CD4-positive, CD25-positive, alpha-beta regulatory T cell (primary cell): ENCODE results near the gene PDE6H. TPM values are rescaled to one million over a fixed set of nuclear protein-coding genes. Genes with fewer than 3 reads are reported as not detected.

Source experiments
- ATAC-seq, 2 donors: fragments of 150-1000 bp; cut with Tn5 transposase; one replicate each; pipeline ENCODE4 v1.10.0; 2021; ENCODE audit warnings: low read depth in 2 of 2, moderate number of reproducible peaks in 2 of 2, moderate library complexity in 1 of 2
- DNase-seq, 3 donors: peaks; one replicate each; pipeline versions ENCODE4 v3.0.0 to v3.0.0-alpha.2; 2012 to 2022; ENCODE audit warnings: mixed read lengths in 1 of 3
- H3K27ac ChIP-seq: one replicate; pipeline ENCODE4 v1.7.0; 2013; ENCODE audit warnings: mild to moderate bottlenecking, low read length; ENCODE audit not compliant: insufficient read depth, poor library complexity, severe bottlenecking
- H3K27me3 ChIP-seq: one replicate; pipeline ENCODE4 v1.7.0; 2013; ENCODE audit warnings: low read length; ENCODE audit not compliant: control insufficient read depth, insufficient read depth
- H3K36me3 ChIP-seq: one replicate; pipeline ENCODE4 v1.7.0; 2013; ENCODE audit warnings: mild to moderate bottlenecking, low read length, moderate library complexity; ENCODE audit not compliant: control insufficient read depth, insufficient read depth
- H3K4me1 ChIP-seq: 2 replicates; pipeline ENCODE4 v1.7.0; 2013; ENCODE audit warnings: mild to moderate bottlenecking, low read length; ENCODE audit not compliant: insufficient read depth, control insufficient read depth, poor library complexity, severe bottlenecking
- H3K4me3 ChIP-seq: one replicate; pipeline ENCODE4 v1.7.0; 2013; ENCODE audit warnings: low read depth, mild to moderate bottlenecking, low read length, moderate library complexity
- H3K9me3 ChIP-seq, 2 experiments: 1 replicate in 1 of 2; 2 replicates in 1 of 2; pipeline ENCODE4 v1.7.0; 2013; ENCODE audit warnings: low read length in 2 of 2, mild to moderate bottlenecking in 1 of 2, moderate library complexity in 1 of 2; ENCODE audit not compliant: control insufficient read depth in 2 of 2
- H3K27ac Mint-ChIP-seq, 3 donors: one replicate each; pipeline ENCODE4 v1.8.0; 2020 to 2022; ENCODE audit warnings: mild to moderate bottlenecking in 3 of 3, mixed read lengths in 3 of 3, moderate library complexity in 2 of 3
- H3K27me3 Mint-ChIP-seq: one replicate; pipeline ENCODE4 v1.8.0; 2022; ENCODE audit warnings: mild to moderate bottlenecking, mixed read lengths
- H3K36me3 Mint-ChIP-seq: one replicate; pipeline ENCODE4 v1.8.0; 2020; ENCODE audit warnings: mixed read lengths
- H3K4me1 Mint-ChIP-seq, 4 donors: one replicate each; pipeline ENCODE4 v1.8.0; 2020 to 2022; ENCODE audit warnings: mixed read lengths in 4 of 4, mild to moderate bottlenecking in 1 of 4
- H3K4me3 Mint-ChIP-seq, 4 donors: one replicate each; pipeline ENCODE4 v1.8.0; 2020 to 2022; ENCODE audit warnings: mild to moderate bottlenecking in 4 of 4, mixed read lengths in 4 of 4, moderate library complexity in 3 of 4
- H3K9me3 Mint-ChIP-seq, 7 donors: one replicate each; pipeline ENCODE4 v1.8.0; 2020 to 2022; ENCODE audit warnings: mixed read lengths in 7 of 7, mild to moderate bottlenecking in 3 of 7, moderate library complexity in 2 of 7
- polyA plus RNA-seq, 4 donors: library from polyadenylated mRNA; unstranded; fragments of 300-500 nt; fragmentation: Illumina TruSeq; gene quantifications; one replicate each; pipeline ENCODE4 v1.2.3, GENCODE V29; 2021
- total RNA-seq: library from RNA; stranded (reverse); gene quantifications from one replicate; pipeline ENCODE4 v1.2.3, GENCODE V29; 2022

Gene PDE6H
- total RNA-seq (not detected), polyA plus RNA-seq (not detected)

GRCh38 chr12:14972816-14973215 is at the start of gene PDE6H:
PDE6H (plus strand) TSS chr12:14973042; CDS start chr12:14978013, 4,971 bp downstream.
- Mint-ChIP-seq H3K27me3 (peaks cover 6% of the 10 kb centered on the region), H3K27ac (peak within 1 kb of the TSS; percentile 8 to 43 (median 25)), H3K9me3 (peaks cover 0 to 1% (median 0%) of the 10 kb centered on the region in 7 donors), H3K4me1 (peaks cover 0 to 26% (median 13%) of the 10 kb centered on the region in 4 donors), H3K36me3 (no peaks in the 10 kb centered on the region), H3K4me3 (no peak within 1 kb of the TSS)
- ATAC-seq: no peak
- DNase-seq: no peak
- no peaks in the 10 kb centered on the region for H3K9me3 ChIP-seq
- H3K27me3 ChIP-seq: no peaks in the 10 kb centered on the region
- no peak within 1 kb of the TSS for H3K4me3 ChIP-seq
- no peak within 1 kb of the TSS for H3K27ac ChIP-seq
- no peaks in the 10 kb centered on the region for H3K4me1 ChIP-seq
- H3K36me3 ChIP-seq: no peaks in the 10 kb centered on the region

- Histone ChIP-seq H3K9me3 (no peaks in the 10 kb centered on the region), H3K27ac (no peak overlapping the region), H3K36me3 (peaks cover 43% of the 10 kb centered on the region), H3K27me3 (no peaks in the 10 kb centered on the region), H3K4me1 (peaks cover 14% of the 10 kb centered on the region), H3K4me3 (no peak overlapping the region)
- peak overlapping the region in 1 of 3 donors; percentile 4 for H3K27ac Mint-ChIP-seq
- peaks cover 22 to 32% (median 27%) of the 10 kb centered on the region in 4 donors for H3K4me1 Mint-ChIP-seq
- H3K36me3 Mint-ChIP-seq: peaks cover 43% of the 10 kb centered on the region
- no peaks in the 10 kb centered on the region for H3K27me3 Mint-ChIP-seq
- H3K4me3 Mint-ChIP-seq: no peak overlapping the region
- no peaks in the 10 kb centered on the region for H3K9me3 Mint-ChIP-seq
- ATAC-seq (no peak), DNase-seq (no peak)
Observed at GRCh38 chr12:14923944-14924343, 48.9 kb upstream of the PDE6H start.

DNA sequence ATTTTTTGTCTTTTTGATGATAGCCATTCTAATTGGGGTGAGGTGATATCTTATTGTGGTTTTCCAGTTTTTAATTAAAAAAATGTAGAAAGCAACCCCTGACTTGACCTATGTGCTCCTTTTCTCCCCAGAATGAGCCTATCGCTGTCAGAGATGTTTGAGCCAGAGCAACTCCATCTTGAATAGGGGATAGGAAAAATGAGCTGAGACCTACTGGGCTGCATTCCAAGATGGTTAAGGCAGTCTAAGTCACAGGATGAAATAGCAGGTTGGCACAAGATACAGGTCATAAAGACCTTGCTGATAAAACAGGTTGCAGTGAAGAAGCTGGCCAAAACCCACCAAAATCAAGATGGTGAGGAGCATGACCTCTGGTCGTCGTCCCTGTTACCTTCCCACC is 48.3 kb upstream of the PDE6H start:
- no peaks in the 10 kb centered on the region for H3K27me3 Mint-ChIP-seq
- Histone ChIP-seq H3K4me3 (no peak overlapping the region), H3K27ac (no peak overlapping the region), H3K9me3 (no peaks in the 10 kb centered on the region), H3K4me1 (peaks cover 14% of the 10 kb centered on the region), H3K36me3 (peaks cover 43% of the 10 kb centered on the region), H3K27me3 (no peaks in the 10 kb centered on the region)
- DNase-seq (no peak), ATAC-seq (no peak)
- H3K4me1 Mint-ChIP-seq: peaks cover 22 to 32% (median 26%) of the 10 kb centered on the region in 4 donors
- H3K4me3 Mint-ChIP-seq: no peak overlapping the region
- no peak overlapping the region for H3K27ac Mint-ChIP-seq
- no peaks in the 10 kb centered on the region for H3K9me3 Mint-ChIP-seq
- peaks cover 38% of the 10 kb centered on the region for H3K36me3 Mint-ChIP-seq

- Mint-ChIP-seq H3K9me3 (no peaks in the 10 kb centered on the region), H3K27ac (no peak overlapping the region), H3K27me3 (no peaks in the 10 kb centered on the region), H3K36me3 (peaks cover 45% of the 10 kb centered on the region), H3K4me3 (no peak overlapping the region), H3K4me1 (peaks cover 3 to 23% (median 10%) of the 10 kb centered on the region in 4 donors)
- no peaks in the 10 kb centered on the region for H3K4me1 ChIP-seq
- no peak for DNase-seq
- no peak overlapping the region for H3K27ac ChIP-seq
- H3K4me3 ChIP-seq: no peak overlapping the region
- no peaks in the 10 kb centered on the region for H3K27me3 ChIP-seq
- no peak for ATAC-seq
- H3K9me3 ChIP-seq: no peaks in the 10 kb centered on the region
- peaks cover 60% of the 10 kb centered on the region for H3K36me3 ChIP-seq
Observed at GRCh38 chr12:14927267-14927666, 45.6 kb upstream of the PDE6H start.

- Histone ChIP-seq H3K4me1 (no peaks in the 10 kb centered on the region), H3K27ac (no peak overlapping the region), H3K27me3 (no peaks in the 10 kb centered on the region), H3K4me3 (no peak overlapping the region), H3K9me3 (no peaks in the 10 kb centered on the region), H3K36me3 (peaks cover 75% of the 10 kb centered on the region)
- DNase-seq (no peak), ATAC-seq (no peak)
- Mint-ChIP-seq H3K9me3 (no peaks in the 10 kb centered on the region), H3K36me3 (peaks cover 58% of the 10 kb centered on the region), H3K4me1 (peaks cover 4 to 24% (median 18%) of the 10 kb centered on the region in 4 donors), H3K27me3 (no peaks in the 10 kb centered on the region), H3K27ac (no peak overlapping the region), H3K4me3 (no peak overlapping the region)
Observed at GRCh38 chr12:14928931-14929330, 43.9 kb upstream of the PDE6H start.

DNA sequence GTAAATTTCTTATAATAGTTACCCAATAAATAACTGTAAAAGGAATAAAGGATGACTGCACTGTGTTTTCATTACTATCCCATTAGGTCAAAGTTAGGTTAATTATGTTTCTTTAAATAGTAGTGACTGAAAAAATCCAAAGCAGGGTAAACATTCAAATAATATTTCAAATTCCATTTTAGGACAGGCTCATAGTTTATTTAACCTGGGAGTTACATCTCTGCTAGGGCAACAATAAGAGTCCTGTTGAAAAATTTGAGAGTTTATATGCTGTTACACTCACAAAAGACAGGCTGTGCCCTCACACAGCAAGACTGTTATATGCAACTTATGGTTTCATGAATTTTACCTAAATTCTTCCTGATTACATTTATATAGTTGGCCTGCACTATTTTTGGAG is 42.5 kb upstream of the PDE6H start:
- H3K27ac Mint-ChIP-seq: no peak overlapping the region
- H3K36me3 ChIP-seq: peaks cover 84% of the 10 kb centered on the region

DNA sequence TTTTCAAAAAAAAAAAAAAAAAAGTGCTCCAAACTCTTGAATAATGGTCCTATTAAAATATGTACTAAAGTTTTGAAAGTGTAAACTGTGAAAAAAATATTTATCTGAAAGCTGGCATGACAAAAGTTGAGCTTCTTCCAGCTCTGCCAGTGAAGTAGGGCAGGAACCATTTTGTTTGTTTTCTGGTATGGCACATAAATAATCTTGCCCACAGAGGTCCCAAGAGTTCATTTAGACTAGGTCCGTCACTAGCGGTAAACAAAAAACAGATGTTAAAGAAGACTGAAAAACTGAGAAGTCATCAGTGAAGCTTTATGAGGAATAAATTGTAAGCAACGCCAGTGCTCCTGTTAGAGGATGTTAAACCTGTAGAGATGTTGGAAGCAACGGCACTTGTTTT is 41.5 kb upstream of the PDE6H start:
- H3K9me3 Mint-ChIP-seq: no peaks in the 10 kb centered on the region
- H3K27me3 ChIP-seq: no peaks in the 10 kb centered on the region
- H3K27ac ChIP-seq: no peak overlapping the region
- peaks cover 9 to 26% (median 22%) of the 10 kb centered on the region in 4 donors for H3K4me1 Mint-ChIP-seq
- no peak overlapping the region for H3K4me3 ChIP-seq
- peaks cover 65% of the 10 kb centered on the region for H3K36me3 Mint-ChIP-seq
- H3K4me3 Mint-ChIP-seq: no peak overlapping the region
- H3K27ac Mint-ChIP-seq: no peak overlapping the region
- no peaks in the 10 kb centered on the region for H3K9me3 ChIP-seq
- peaks cover 85% of the 10 kb centered on the region for H3K36me3 ChIP-seq
- DNase-seq: no peak
- no peaks in the 10 kb centered on the region for H3K4me1 ChIP-seq
- no peak for ATAC-seq
- no peaks in the 10 kb centered on the region for H3K27me3 Mint-ChIP-seq

More for the DNA sequence above, 42.5 kb upstream of the PDE6H start:
- no peaks in the 10 kb centered on the region for H3K27me3 ChIP-seq
- Mint-ChIP-seq H3K4me1 (peaks cover 4 to 25% (median 18%) of the 10 kb centered on the region in 4 donors), H3K4me3 (no peak overlapping the region), H3K36me3 (peaks cover 59% of the 10 kb centered on the region), H3K9me3 (no peaks in the 10 kb centered on the region), H3K27me3 (no peaks in the 10 kb centered on the region)
- DNase-seq (no peak), ATAC-seq (no peak)
- no peaks in the 10 kb centered on the region for H3K4me1 ChIP-seq
- H3K4me3 ChIP-seq: no peak overlapping the region
- no peaks in the 10 kb centered on the region for H3K9me3 ChIP-seq
- H3K27ac ChIP-seq: no peak overlapping the region

DNA sequence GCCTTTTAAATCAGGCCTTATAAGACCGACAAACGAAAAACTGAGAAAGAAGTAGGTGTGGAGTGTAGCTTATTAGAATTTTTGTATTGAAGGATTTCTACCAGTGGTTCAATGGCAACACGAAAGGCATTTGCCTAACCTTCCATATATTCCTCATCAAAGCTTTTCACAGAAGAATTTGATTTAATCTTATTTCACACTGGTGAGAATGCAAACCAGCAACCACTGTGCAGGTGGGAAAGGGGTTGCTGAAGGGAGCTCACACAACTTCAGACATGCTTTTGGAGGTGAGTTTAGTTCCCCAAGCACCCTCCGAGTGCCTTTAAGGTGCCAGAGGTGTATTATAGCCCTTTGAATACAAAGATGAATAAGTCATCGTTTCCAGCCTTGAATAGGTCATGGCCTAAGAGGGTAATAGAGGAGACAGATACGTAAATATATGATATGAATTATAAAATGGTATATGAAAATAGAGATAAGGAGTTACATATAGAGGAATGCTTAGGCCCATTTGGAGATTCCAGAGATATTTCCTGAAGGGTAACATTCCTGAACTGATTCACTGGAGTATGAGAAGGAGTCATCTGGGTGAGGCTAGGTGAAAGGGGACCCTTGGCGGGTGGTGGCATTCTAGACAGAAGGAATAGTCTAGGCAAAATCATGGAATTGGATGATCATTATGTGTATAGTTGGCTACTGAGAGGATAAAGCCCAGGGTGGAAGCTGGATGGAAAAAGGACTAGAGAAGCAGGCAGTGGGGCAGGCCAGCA is 40.9 kb upstream of the PDE6H start:
- Mint-ChIP-seq H3K36me3 (peaks cover 65% of the 10 kb centered on the region), H3K27ac (peak overlapping the region in 1 of 3 donors; percentile 52), H3K4me1 (peaks cover 16 to 25% (median 22%) of the 10 kb centered on the region in 4 donors), H3K9me3 (no peaks in the 10 kb centered on the region), H3K27me3 (no peaks in the 10 kb centered on the region), H3K4me3 (no peak overlapping the region)
- DNase-seq (no peak), ATAC-seq (no peak)
- Histone ChIP-seq H3K9me3 (no peaks in the 10 kb centered on the region), H3K36me3 (peaks cover 89% of the 10 kb centered on the region), H3K4me1 (peaks cover 1% of the 10 kb centered on the region), H3K27ac (no peak overlapping the region), H3K27me3 (no peaks in the 10 kb centered on the region), H3K4me3 (no peak overlapping the region)
